Mesothelial cell of epicardium (in vitro differentiated cells): ENCODE measurements around the gene ARHGAP25. TPM values are rescaled to one million over a fixed set of nuclear protein-coding genes. Genes with fewer than 3 reads are reported as not detected.

Experiments
- DNase-seq, 2 experiments: peaks; one replicate each; pipeline ENCODE4 v3.0.0; 2021; ENCODE audit warnings: low spot score in 2 of 2; ENCODE audit not compliant: unreplicated experiment in 2 of 2
- H3K27ac Mint-ChIP-seq: 2 replicates; pipeline ENCODE4 v1.8.0; 2021; ENCODE audit warnings: mixed read lengths
- H3K27me3 Mint-ChIP-seq: 2 replicates; pipeline ENCODE4 v1.8.0; 2021; ENCODE audit warnings: low read depth, mixed read lengths
- H3K36me3 Mint-ChIP-seq: 2 replicates; pipeline ENCODE4 v1.8.0; 2021; ENCODE audit warnings: mixed read lengths
- H3K4me1 Mint-ChIP-seq: 2 replicates; pipeline ENCODE4 v1.8.0; 2021; ENCODE audit warnings: mixed read lengths
- H3K4me3 Mint-ChIP-seq: 2 replicates; pipeline ENCODE4 v1.8.0; 2021; ENCODE audit warnings: mild to moderate bottlenecking, moderate library complexity, mixed read lengths
- H3K9me3 Mint-ChIP-seq: 2 replicates; pipeline ENCODE4 v1.8.0; 2021; ENCODE audit warnings: mixed read lengths
- total RNA-seq: library from RNA; stranded (reverse); gene quantifications from 3 replicates; pipeline ENCODE4 v1.2.1, GENCODE V29; 2021
- TF ChIP-seq, protein P1 (sequence below): fragments of 200-600 bp; sonication (generic); IDR thresholded peaks from one replicate; pipeline ENCODE4 v1.5.0; 2021; ENCODE audit warnings: antibody characterized with exemption; ENCODE audit not compliant: unreplicated experiment

ARHGAP25 gene, protein sequence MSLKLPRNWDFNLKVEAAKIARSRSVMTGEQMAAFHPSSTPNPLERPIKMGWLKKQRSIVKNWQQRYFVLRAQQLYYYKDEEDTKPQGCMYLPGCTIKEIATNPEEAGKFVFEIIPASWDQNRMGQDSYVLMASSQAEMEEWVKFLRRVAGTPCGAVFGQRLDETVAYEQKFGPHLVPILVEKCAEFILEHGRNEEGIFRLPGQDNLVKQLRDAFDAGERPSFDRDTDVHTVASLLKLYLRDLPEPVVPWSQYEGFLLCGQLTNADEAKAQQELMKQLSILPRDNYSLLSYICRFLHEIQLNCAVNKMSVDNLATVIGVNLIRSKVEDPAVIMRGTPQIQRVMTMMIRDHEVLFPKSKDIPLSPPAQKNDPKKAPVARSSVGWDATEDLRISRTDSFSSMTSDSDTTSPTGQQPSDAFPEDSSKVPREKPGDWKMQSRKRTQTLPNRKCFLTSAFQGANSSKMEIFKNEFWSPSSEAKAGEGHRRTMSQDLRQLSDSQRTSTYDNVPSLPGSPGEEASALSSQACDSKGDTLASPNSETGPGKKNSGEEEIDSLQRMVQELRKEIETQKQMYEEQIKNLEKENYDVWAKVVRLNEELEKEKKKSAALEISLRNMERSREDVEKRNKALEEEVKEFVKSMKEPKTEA
- total RNA-seq: 1.2 to 1.4 TPM (median 1.3 TPM) in 3 replicates

DNA sequence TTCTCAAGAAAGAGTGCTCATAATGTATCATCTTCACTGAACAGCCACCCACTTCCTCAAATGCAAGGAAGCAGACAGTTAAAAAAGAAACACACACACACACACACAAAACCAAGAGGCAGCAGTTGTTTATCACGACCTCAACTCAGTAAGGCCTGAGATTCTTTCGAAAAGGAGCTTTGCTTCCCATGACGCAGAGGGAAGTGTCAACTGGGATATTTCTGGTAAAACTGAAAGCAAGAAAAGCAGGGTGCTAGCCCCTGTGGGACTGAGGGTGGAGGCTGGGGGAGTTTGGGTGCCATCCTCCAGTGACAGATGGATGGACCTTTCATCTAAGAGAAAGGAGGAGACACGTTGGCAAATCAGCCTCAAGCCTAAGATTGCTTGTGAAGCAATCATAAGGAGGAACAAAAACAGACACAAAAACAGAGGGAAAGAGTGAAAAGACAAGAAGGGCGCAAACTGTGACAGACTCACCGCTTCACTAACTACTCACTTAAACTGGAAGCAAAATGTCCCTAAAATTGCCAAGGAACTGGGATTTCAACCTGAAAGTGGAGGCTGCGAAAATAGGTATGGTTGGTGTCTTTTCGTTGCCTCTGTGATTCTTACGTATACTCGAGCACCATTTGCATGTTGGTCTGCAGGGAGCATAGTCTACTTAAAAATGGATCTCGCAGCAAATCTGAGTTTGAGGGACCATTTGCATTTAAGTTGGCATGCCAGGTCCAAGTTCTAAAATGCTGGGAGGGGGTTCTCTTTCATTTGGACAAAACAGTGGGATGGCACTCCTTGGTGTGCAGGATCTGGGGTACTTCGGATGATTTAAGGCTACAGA, at the start of gene ARHGAP25:
Gene ARHGAP25, plus strand, starts transcription at position 124 of the 838 bp plus-strand sequence. Its CDS starts 389 bp downstream, at position 513.
- H3K36me3 Mint-ChIP-seq: no peaks in the 10 kb centered on the region
- H3K4me3 Mint-ChIP-seq: no peak within 1 kb of the TSS
- H3K27ac Mint-ChIP-seq: no peak within 1 kb of the TSS
- DNase-seq: peak in 1 of 2 experiments; percentile 22
- peaks cover 14% of the 10 kb centered on the region for H3K4me1 Mint-ChIP-seq
- TF ChIP-seq, protein P1, sequence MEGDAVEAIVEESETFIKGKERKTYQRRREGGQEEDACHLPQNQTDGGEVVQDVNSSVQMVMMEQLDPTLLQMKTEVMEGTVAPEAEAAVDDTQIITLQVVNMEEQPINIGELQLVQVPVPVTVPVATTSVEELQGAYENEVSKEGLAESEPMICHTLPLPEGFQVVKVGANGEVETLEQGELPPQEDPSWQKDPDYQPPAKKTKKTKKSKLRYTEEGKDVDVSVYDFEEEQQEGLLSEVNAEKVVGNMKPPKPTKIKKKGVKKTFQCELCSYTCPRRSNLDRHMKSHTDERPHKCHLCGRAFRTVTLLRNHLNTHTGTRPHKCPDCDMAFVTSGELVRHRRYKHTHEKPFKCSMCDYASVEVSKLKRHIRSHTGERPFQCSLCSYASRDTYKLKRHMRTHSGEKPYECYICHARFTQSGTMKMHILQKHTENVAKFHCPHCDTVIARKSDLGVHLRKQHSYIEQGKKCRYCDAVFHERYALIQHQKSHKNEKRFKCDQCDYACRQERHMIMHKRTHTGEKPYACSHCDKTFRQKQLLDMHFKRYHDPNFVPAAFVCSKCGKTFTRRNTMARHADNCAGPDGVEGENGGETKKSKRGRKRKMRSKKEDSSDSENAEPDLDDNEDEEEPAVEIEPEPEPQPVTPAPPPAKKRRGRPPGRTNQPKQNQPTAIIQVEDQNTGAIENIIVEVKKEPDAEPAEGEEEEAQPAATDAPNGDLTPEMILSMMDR: no peak
- no peaks in the 10 kb centered on the region for H3K9me3 Mint-ChIP-seq
- H3K27me3 Mint-ChIP-seq: peaks cover 3% of the 10 kb centered on the region

DNA sequence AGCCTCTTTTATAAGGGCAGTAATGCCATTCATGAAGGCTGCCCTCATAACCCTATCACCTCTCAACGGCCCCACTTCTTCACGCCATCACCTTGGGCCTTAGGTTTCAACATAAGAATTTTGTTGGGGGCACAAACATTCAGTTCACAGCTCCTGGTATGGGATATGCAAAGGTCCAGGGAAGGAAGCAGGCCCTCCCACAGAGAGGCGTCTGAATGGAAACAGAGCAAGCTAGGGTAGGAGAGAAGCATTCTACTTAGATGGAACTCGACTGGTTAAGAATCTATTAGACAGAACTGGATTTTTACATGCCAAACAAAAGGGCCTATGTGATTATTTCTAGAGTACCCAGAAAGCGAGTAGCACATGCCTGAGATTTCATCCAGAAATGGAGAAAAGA, 48.4 kb upstream of the ARHGAP25 start:
- TF ChIP-seq, protein P1: no peak
- peaks cover 16% of the 10 kb centered on the region for H3K4me1 Mint-ChIP-seq
- no peak overlapping the region for H3K4me3 Mint-ChIP-seq
- no peaks in the 10 kb centered on the region for H3K27me3 Mint-ChIP-seq
- peaks cover 8% of the 10 kb centered on the region for H3K9me3 Mint-ChIP-seq
- DNase-seq: no peak
- no peaks in the 10 kb centered on the region for H3K36me3 Mint-ChIP-seq
- no peak overlapping the region for H3K27ac Mint-ChIP-seq

DNA sequence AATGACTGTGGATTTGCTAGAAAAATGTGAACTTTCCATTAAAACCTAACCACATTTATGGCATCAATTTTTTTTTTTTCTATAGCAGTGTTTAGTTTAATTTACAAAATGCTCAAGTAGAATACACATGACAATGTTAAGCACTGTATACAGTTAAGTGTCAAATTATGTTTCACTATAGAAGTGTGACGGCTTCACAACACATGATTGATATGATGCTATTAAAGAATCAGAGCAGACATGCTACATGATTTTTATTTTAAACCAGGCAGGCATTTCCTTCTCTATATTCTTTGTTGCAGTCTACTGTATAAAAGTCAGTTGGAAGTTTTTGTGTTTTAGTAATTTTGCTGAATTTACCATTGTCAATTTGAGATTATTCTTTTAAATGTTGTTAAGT, 47.6 kb upstream of the ARHGAP25 start:
- no peaks in the 10 kb centered on the region for H3K9me3 Mint-ChIP-seq
- DNase-seq: no peak
- H3K27me3 Mint-ChIP-seq: no peaks in the 10 kb centered on the region
- H3K4me3 Mint-ChIP-seq: no peak overlapping the region
- H3K36me3 Mint-ChIP-seq: no peaks in the 10 kb centered on the region
- TF ChIP-seq, protein P1: no peak
- H3K27ac Mint-ChIP-seq: no peak overlapping the region
- peaks cover 16% of the 10 kb centered on the region for H3K4me1 Mint-ChIP-seq

DNA sequence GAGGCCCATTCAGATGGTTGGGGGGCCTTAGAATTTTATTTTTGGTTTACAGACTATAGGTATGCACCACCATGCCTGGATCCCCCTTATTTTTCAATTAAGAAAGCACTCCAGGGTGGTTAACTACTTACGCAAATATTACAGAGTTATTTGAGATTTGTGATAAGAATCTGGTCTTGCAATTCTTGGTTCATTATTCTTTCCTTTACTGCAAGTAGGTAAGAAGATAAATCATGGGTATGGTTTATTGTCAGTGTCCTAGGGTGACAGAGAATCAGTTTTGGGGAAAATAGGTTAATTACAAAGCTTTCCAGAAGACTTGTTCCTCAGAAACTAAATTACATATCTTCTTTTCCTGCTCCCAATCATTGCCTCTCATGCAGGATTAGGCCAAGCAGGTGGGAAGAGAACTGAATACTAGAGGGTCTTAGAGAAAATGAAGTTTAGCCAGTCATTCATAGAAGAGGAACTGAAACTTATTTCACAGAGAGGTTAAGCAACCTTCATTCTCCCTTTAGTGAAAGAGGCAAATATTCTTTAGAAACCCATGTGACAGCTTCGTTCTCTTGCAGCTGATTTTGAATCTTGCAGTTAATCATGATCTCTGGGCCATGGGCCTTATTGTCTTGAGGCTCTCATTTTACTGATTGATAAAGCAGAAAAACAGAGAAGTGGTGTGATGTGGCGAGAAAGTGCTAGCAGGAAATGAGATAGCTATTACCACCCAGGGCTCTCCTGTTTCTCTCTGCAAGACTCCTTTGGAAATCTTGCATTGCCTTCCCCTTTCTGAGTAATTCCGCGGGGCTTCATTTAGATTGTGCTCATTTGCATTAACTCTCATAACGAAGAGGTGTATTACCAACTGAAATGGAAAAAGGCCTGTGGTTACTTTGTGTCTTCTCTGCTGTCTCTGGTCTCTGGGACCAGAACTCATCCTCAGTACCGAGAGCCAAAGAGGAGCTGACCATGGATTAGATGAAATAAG, 44.8 kb upstream of the ARHGAP25 start:
- Mint-ChIP-seq H3K36me3 (no peaks in the 10 kb centered on the region), H3K4me3 (no peak overlapping the region), H3K27ac (no peak overlapping the region), H3K4me1 (peaks cover 38% of the 10 kb centered on the region), H3K27me3 (peaks cover 3% of the 10 kb centered on the region), H3K9me3 (no peaks in the 10 kb centered on the region)
- TF ChIP-seq, protein P1: no peak
- no peak for DNase-seq
